Caco-2 (cell line): ENCODE data around the gene CNTN5. TPM values are rescaled to one million over a fixed set of nuclear protein-coding genes. Genes with fewer than 3 reads are reported as not detected.

Source experiments
- BruUV-seq: library from RNA; stranded (reverse); fragments of 400-500 nt; replicated peaks from 2 replicates; lab custom pipeline; 2021; lab: Mats Ljungman, UMichigan
- CTCF ChIA-PET: fragments of 300-600 bp; sonication (Branson Sonifier 250); formaldehyde crosslinking; loops from one replicate; lab custom pipeline; 2022; ENCODE audit warnings: antibody characterized with exemption; lab: Charles Lee
- POLR2A ChIA-PET: fragments of 300-600 bp; sonication (Branson Sonifier 250); formaldehyde crosslinking; loops from one replicate; lab custom pipeline; 2022; ENCODE audit warnings: antibody characterized with exemption; lab: Charles Lee
- DNase-seq, 2 experiments: peaks; one replicate each; pipeline versions ENCODE4 v3.0.0 to v3.0.0-alpha.2; 2020 to 2022
- H3K27me3 ChIP-seq: replicated peaks from 2 replicates; pipeline ENCODE4 v1.6.0; 2011; ENCODE audit warnings: low read length; ENCODE audit not compliant: control insufficient read depth, insufficient read depth
- H3K36me3 ChIP-seq: 2 replicates; pipeline ENCODE4 v1.5.1; 2011; ENCODE audit warnings: low read length; ENCODE audit not compliant: control insufficient read depth, insufficient read depth
- H3K4me1 ChIP-seq: fragments of 250-450 bp; sonication (Bioruptor Pico); 2 replicates; pipeline ENCODE4 v1.5.1; 2020; ENCODE audit warnings: mild to moderate bottlenecking
- H3K4me3 ChIP-seq: 2 replicates; pipeline ENCODE4 v1.5.1; 2011; ENCODE audit warnings: low read depth, mild to moderate bottlenecking, control low read depth, low read length
- H3K9me3 ChIP-seq: fragments of 250-450 bp; sonication (Bioruptor Pico); 2 replicates; pipeline ENCODE4 v1.5.1; 2020; ENCODE audit warnings: mild to moderate bottlenecking, moderate library complexity
- H3K27ac Mint-ChIP-seq: one replicate; pipeline ENCODE4 v1.8.0; 2022; ENCODE audit warnings: mixed read lengths; ENCODE audit not compliant: unreplicated experiment
- H3K27me3 Mint-ChIP-seq: one replicate; pipeline ENCODE4 v1.8.0; 2022; ENCODE audit warnings: mixed read lengths; ENCODE audit not compliant: insufficient read depth, unreplicated experiment
- H3K36me3 Mint-ChIP-seq: one replicate; pipeline ENCODE4 v1.8.0; 2022; ENCODE audit warnings: mild to moderate bottlenecking, mixed read lengths; ENCODE audit not compliant: insufficient read depth, unreplicated experiment
- H3K4me1 Mint-ChIP-seq: one replicate; pipeline ENCODE4 v1.8.0; 2022; ENCODE audit warnings: low read depth, mixed read lengths; ENCODE audit not compliant: unreplicated experiment
- H3K4me3 Mint-ChIP-seq: one replicate; pipeline ENCODE4 v1.8.0; 2022; ENCODE audit warnings: mild to moderate bottlenecking, moderate library complexity, mixed read lengths; ENCODE audit not compliant: unreplicated experiment
- H3K9me3 Mint-ChIP-seq: one replicate; pipeline ENCODE4 v1.8.0; 2022; ENCODE audit warnings: mixed read lengths; ENCODE audit not compliant: unreplicated experiment
- CTCF ChIP-seq, 2 experiments: fragments of 200-600 bp in 1 of 2; IDR thresholded peaks; 1 replicate in 1 of 2; 2 replicates in 1 of 2; pipeline versions ENCODE4 v1.5.1 to v1.8.0; 2011 to 2022; ENCODE audit warnings: antibody characterized with exemption in 1 of 2, control low read depth in 1 of 2, inconsistent platforms in 1 of 2, low read depth in 1 of 2, low read length in 1 of 2, mild to moderate bottlenecking in 1 of 2, moderate library complexity in 1 of 2; ENCODE audit not compliant: insufficient read depth in 1 of 2, severe bottlenecking in 1 of 2, unreplicated experiment in 1 of 2
- intact Hi-C: fragments of 100-400 bp; cut with micrococcal nuclease; formaldehyde crosslinking; loops from one replicate; pipeline ENCODE4 v1.10.0; 2022; ENCODE audit not compliant: unreplicated experiment
- total RNA-seq: library from RNA; stranded (reverse); gene quantifications from 2 replicates; pipeline ENCODE4 v1.2.3, GENCODE V29; 2022

The CNTN5 gene
- total RNA-seq, 1 experiment from 2014 or later = 1.00 TPM

DNA sequence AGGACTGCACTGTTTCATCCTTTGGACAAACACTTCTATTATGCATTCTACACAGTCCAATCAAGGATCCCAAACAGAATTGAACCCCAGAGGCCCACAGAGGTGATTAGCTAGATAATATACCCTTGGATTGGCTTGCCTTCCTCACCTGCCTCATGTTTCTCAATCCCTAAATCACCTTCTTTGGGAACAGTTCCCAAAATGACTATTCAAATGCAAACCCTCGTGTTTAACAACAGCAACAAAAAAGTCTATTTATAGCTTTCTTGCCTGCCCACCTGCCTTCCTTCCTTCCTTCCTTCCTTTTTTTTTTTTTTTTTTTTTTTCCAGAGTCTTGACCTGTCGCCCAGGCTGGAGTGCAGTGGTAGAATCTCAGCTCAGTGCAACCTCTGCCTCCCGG is 180.0 kb downstream of the CNTN5 start:
- Histone ChIP-seq H3K36me3 (no peaks in the 10 kb centered on the region), H3K4me1 (no peaks in the 10 kb centered on the region), H3K4me3 (no peak overlapping the region), H3K27me3 (no peaks in the 10 kb centered on the region), H3K9me3 (no peaks in the 10 kb centered on the region)
- Mint-ChIP-seq H3K9me3 (no peaks in the 10 kb centered on the region), H3K36me3 (no peaks in the 10 kb centered on the region), H3K4me1 (no peaks in the 10 kb centered on the region), H3K27me3 (peaks cover 3% of the 10 kb centered on the region), H3K4me3 (no peak overlapping the region), H3K27ac (no peak overlapping the region)
- ChIA-PET CTCF (no interaction called here), POLR2A (no interaction called here)
- no peak for TF ChIP-seq CTCF (IDR thresholded peaks at IDR 0.05; ENCODE audit: insufficient read depth in 1 of 2, low read depth in 1 of 2, low read length in 1 of 2, severe bottlenecking in 1 of 2, unreplicated experiment in 1 of 2)
- DNase-seq = no peak
- BruUV-seq = no TSS peak
- intact Hi-C loops = no loop called here

- no peak overlapping the region for H3K4me3 ChIP-seq
- no peak overlapping the region for H3K27ac Mint-ChIP-seq
- H3K36me3 Mint-ChIP-seq = no peaks in the 10 kb centered on the region
- no peak for TF ChIP-seq CTCF (IDR thresholded peaks at IDR 0.05; ENCODE audit: insufficient read depth in 1 of 2, low read depth in 1 of 2, low read length in 1 of 2, severe bottlenecking in 1 of 2, unreplicated experiment in 1 of 2)
- no peaks in the 10 kb centered on the region for H3K9me3 ChIP-seq
- no peaks in the 10 kb centered on the region for H3K4me1 ChIP-seq
- no peaks in the 10 kb centered on the region for H3K9me3 Mint-ChIP-seq
- H3K27me3 ChIP-seq = no peaks in the 10 kb centered on the region
- no peak for DNase-seq
- CTCF ChIA-PET = no interaction called here
- POLR2A ChIA-PET = no interaction called here
- no TSS peak for BruUV-seq
- peaks cover 4% of the 10 kb centered on the region for H3K27me3 Mint-ChIP-seq
- no peak overlapping the region for H3K4me3 Mint-ChIP-seq
- intact Hi-C loops = no loop called here
- H3K36me3 ChIP-seq = no peaks in the 10 kb centered on the region
- H3K4me1 Mint-ChIP-seq = no peaks in the 10 kb centered on the region
Observed at GRCh38 chr11:99208813-99209212, 188.1 kb downstream of the CNTN5 start.

DNA sequence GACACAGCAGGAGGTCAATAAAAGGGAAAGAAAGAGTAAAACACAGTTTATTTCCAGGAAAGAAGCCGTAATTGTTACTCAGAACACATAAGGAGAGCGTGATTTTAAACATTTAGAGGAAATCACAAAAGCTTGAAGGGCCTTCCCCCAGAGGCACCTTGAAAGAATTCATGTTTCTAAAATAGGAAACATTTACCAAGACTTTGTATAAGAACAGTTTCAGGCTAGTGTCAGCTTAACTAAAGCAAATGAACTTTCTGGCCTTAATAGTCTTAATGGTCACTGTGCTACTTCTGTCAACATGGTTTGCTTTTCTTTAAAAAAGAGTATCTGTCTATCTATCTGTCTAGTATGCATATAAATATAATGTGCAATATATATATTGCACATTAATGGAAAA is 208.8 kb downstream of the CNTN5 start:
- intact Hi-C loops = no loop called here
- Mint-ChIP-seq H3K27ac (no peak overlapping the region), H3K4me3 (no peak overlapping the region), H3K36me3 (no peaks in the 10 kb centered on the region), H3K4me1 (no peaks in the 10 kb centered on the region), H3K27me3 (no peaks in the 10 kb centered on the region), H3K9me3 (no peaks in the 10 kb centered on the region)
- no peak for TF ChIP-seq CTCF (IDR thresholded peaks at IDR 0.05; ENCODE audit: insufficient read depth in 1 of 2, low read depth in 1 of 2, low read length in 1 of 2, severe bottlenecking in 1 of 2, unreplicated experiment in 1 of 2)
- Histone ChIP-seq H3K9me3 (no peaks in the 10 kb centered on the region; the same call in 1 of the 2 replicates), H3K4me1 (no peaks in the 10 kb centered on the region), H3K4me3 (no peak overlapping the region), H3K27me3 (no peaks in the 10 kb centered on the region), H3K36me3 (no peaks in the 10 kb centered on the region)
- no TSS peak for BruUV-seq
- POLR2A ChIA-PET = no interaction called here
- no peak for DNase-seq
- CTCF ChIA-PET = no interaction called here
